Kidney epithelial cell (primary cell): ENCODE measurements around the gene EEF1AKMT2. TPM values are rescaled to one million over a fixed set of nuclear protein-coding genes. Genes with fewer than 3 reads are reported as not detected.

Source experiments
- DNase-seq: peaks from one replicate; pipeline ENCODE4 v3.0.0-alpha.2; 2010; ENCODE audit warnings: low read depth
- H3K27me3 ChIP-seq: 2 replicates; pipeline ENCODE4 v1.6.0; 2011; ENCODE audit warnings: low read length; ENCODE audit not compliant: control insufficient read depth, insufficient read depth
- H3K36me3 ChIP-seq: 2 replicates; pipeline ENCODE4 v1.5.1; 2011; ENCODE audit warnings: low read length; ENCODE audit not compliant: control insufficient read depth, insufficient read depth
- H3K4me3 ChIP-seq: 2 replicates; pipeline ENCODE4 v1.5.1; 2011; ENCODE audit warnings: low read depth, mild to moderate bottlenecking, control low read depth, low read length
- CTCF ChIP-seq: IDR thresholded peaks from 2 replicates; pipeline ENCODE4 v1.5.1; 2011; ENCODE audit warnings: mild to moderate bottlenecking, moderate library complexity, low read length, control low read depth, inconsistent platforms; ENCODE audit not compliant: insufficient read depth, poor library complexity, severe bottlenecking
- total RNA-seq: library from RNA; depleted of rRNA; stranded (reverse); fragments of >200 nt; gene quantifications from 2 replicates; pipeline ENCODE4 v1.2.3, GENCODE V29; 2015

Gene EEF1AKMT2
- 13.5 and 14.5 TPM in 2 replicates for total RNA-seq

GRCh38 chr10:124791547-124792348, at the start of gene EEF1AKMT2:
Gene EEF1AKMT2 (minus strand): TSS chr10:124791887. CDS start chr10:124791833, 54 bp downstream.
- peak within 1 kb of the TSS; percentile 85 for H3K4me3 ChIP-seq
- H3K36me3 ChIP-seq, result peaks cover 1% of the 10 kb centered on the region
- no peaks in the 10 kb centered on the region for H3K27me3 ChIP-seq
- no peak for DNase-seq
- peak; percentile 8 for TF ChIP-seq CTCF

- Histone ChIP-seq H3K36me3 (no peaks in the 10 kb centered on the region), H3K4me3 (no peak overlapping the region), H3K27me3 (no peaks in the 10 kb centered on the region)
- no peak for DNase-seq
- TF ChIP-seq CTCF, result no peak
These were observed 46.0 kb upstream of the EEF1AKMT2 start for GRCh38 chr10:124837687-124838086.

- Histone ChIP-seq H3K27me3 (no peaks in the 10 kb centered on the region), H3K4me3 (no peak overlapping the region), H3K36me3 (peaks cover 3% of the 10 kb centered on the region)
- no peak for DNase-seq
- no peak for TF ChIP-seq CTCF
These were observed 39.4 kb upstream of the EEF1AKMT2 start for GRCh38 chr10:124831116-124831515.

GRCh38 chr10:124830445-124830844, 38.8 kb upstream of the EEF1AKMT2 start:
- H3K36me3 ChIP-seq, result peaks cover 3% of the 10 kb centered on the region
- DNase-seq, result no peak
- no peak for TF ChIP-seq CTCF
- no peaks in the 10 kb centered on the region for H3K27me3 ChIP-seq
- no peak overlapping the region for H3K4me3 ChIP-seq

- DNase-seq, result no peak
- Histone ChIP-seq H3K27me3 (no peaks in the 10 kb centered on the region), H3K4me3 (no peak overlapping the region), H3K36me3 (peaks cover 3% of the 10 kb centered on the region)
- TF ChIP-seq CTCF, result no peak
These were observed 37.9 kb upstream of the EEF1AKMT2 start for GRCh38 chr10:124829447-124830115.
